ENCODE measurements around the gene GYS1. TPM values are rescaled to one million over a fixed set of nuclear protein-coding genes. Genes with fewer than 3 reads are reported as not detected.

GYS1 gene
- total and polyA plus RNA-seq, 2 experiments from 2014 or later: 15.9 to 28.9 TPM

- no peak; the same call in 2 of the 3 replicates for ATAC-seq
- peak; percentile 59 for DNase-seq (ENCODE audit: low spot score)
- Histone ChIP-seq H3K4me3 (no peak overlapping the region), H3K36me3 (ENCODE audit: insufficient read depth) (peaks cover 19% of the 10 kb centered on the region), H3K27ac (ENCODE audit: low read depth) (peak overlapping the region; percentile 79), H2AFZ (no peak overlapping the region), H3K79me2 (replicated peaks; ENCODE audit: insufficient read depth) (peaks cover 30% of the 10 kb centered on the region), H3K4me2 (peak overlapping the region; percentile 32; the same call in 1 of the 2 replicates), H4K20me1 (replicated peaks; ENCODE audit: insufficient read depth) (peaks cover 12% of the 10 kb centered on the region), H3K27me3 (ENCODE audit: insufficient read depth) (no peaks in the 10 kb centered on the region), H3K4me1 (ENCODE audit: insufficient read depth) (peaks cover 18% of the 10 kb centered on the region), H3F3A (replicated peaks; ENCODE audit: low read depth) (peaks cover 62% of the 10 kb centered on the region), H3K9me2 (ENCODE audit: insufficient read depth) (no peaks in the 10 kb centered on the region)
- Mint-ChIP-seq H3K36me3 (ENCODE audit: low read depth) (peaks cover 52% of the 10 kb centered on the region), H3K4me3 (peak overlapping the region; percentile 95; the same call in 2 of the 3 replicates), H3K4me1 (peaks cover 38% of the 10 kb centered on the region), H3K9me3 (peaks cover 16% of the 10 kb centered on the region), H3K27ac (peak overlapping the region; percentile 97), H3K27me3 (ENCODE audit: insufficient read depth, low read depth, poor library complexity) (peaks cover 48% of the 10 kb centered on the region)
- no peak for TF ChIP-seq JUNB (IDR thresholded peaks at IDR 0.05; ENCODE audit: unreplicated experiment)
- peak; percentile 68 for TF ChIP-seq POLR2AphosphoS5 (IDR thresholded peaks at IDR 0.05; ENCODE audit: low read depth)
Measured at GRCh38 chr19:48962029-48962848, 30.9 kb downstream of the GYS1 start.

GRCh38 chr19:48961673-48962028 is 31.5 kb downstream of the GYS1 start:
- Histone ChIP-seq H4K20me1 (replicated peaks; ENCODE audit: insufficient read depth) (peaks cover 16% of the 10 kb centered on the region), H3K36me3 (ENCODE audit: insufficient read depth) (peaks cover 17% of the 10 kb centered on the region), H3K4me3 (no peak overlapping the region), H3K4me1 (ENCODE audit: insufficient read depth) (peaks cover 18% of the 10 kb centered on the region), H3K27ac (ENCODE audit: low read depth) (peak overlapping the region; percentile 79; the same call in 1 of the 2 replicates), H3K4me2 (peak overlapping the region; percentile 32; the same call in 1 of the 2 replicates), H2AFZ (no peak overlapping the region), H3K27me3 (ENCODE audit: insufficient read depth) (no peaks in the 10 kb centered on the region), H3K9me2 (ENCODE audit: insufficient read depth) (no peaks in the 10 kb centered on the region), H3F3A (replicated peaks; ENCODE audit: low read depth) (peaks cover 56% of the 10 kb centered on the region), H3K79me2 (replicated peaks; ENCODE audit: insufficient read depth) (peaks cover 35% of the 10 kb centered on the region)
- H3K27me3 Mint-ChIP-seq (ENCODE audit: insufficient read depth, low read depth, poor library complexity): peaks cover 45% of the 10 kb centered on the region
- H3K27ac Mint-ChIP-seq: peak overlapping the region; percentile 82
- peaks cover 35% of the 10 kb centered on the region for H3K4me1 Mint-ChIP-seq
- peaks cover 14% of the 10 kb centered on the region for H3K9me3 Mint-ChIP-seq
- no peak for TF ChIP-seq JUNB (IDR thresholded peaks at IDR 0.05; ENCODE audit: unreplicated experiment)
- TF ChIP-seq ZNF114 (CRISPR knock-in tag; IDR thresholded peaks at IDR 0.05): no peak
- no peak for TF ChIP-seq CREB1 (CRISPR knock-in tag; IDR thresholded peaks at IDR 0.05; ENCODE audit: low read depth)
- ATAC-seq (no peak), DNase-seq (ENCODE audit: low spot score) (no peak)
- no peak overlapping the region; the same call in 2 of the 3 replicates for H3K4me3 Mint-ChIP-seq
- peaks cover 52% of the 10 kb centered on the region for H3K36me3 Mint-ChIP-seq (ENCODE audit: low read depth)

GRCh38 chr19:48961051-48961649 is 32.0 kb downstream of the GYS1 start:
- Mint-ChIP-seq H3K4me1 (peaks cover 34% of the 10 kb centered on the region), H3K36me3 (ENCODE audit: low read depth) (peaks cover 52% of the 10 kb centered on the region), H3K27ac (no peak overlapping the region; the same call in 1 of the 2 replicates), H3K27me3 (ENCODE audit: insufficient read depth, low read depth, poor library complexity) (peaks cover 43% of the 10 kb centered on the region), H3K4me3 (no peak overlapping the region), H3K9me3 (peaks cover 9% of the 10 kb centered on the region)
- no peaks in the 10 kb centered on the region for H3K9me2 ChIP-seq (ENCODE audit: insufficient read depth)
- peaks cover 18% of the 10 kb centered on the region for H3K4me1 ChIP-seq (ENCODE audit: insufficient read depth)
- H3K4me3 ChIP-seq: no peak overlapping the region
- DNase-seq (ENCODE audit: low spot score): no peak
- no peak overlapping the region for H2AFZ ChIP-seq
- peak overlapping the region; percentile 79; the same call in 1 of the 2 replicates for H3K27ac ChIP-seq (ENCODE audit: low read depth)
- peaks cover 14% of the 10 kb centered on the region for H4K20me1 ChIP-seq (replicated peaks; ENCODE audit: insufficient read depth)
- ATAC-seq: no peak
- H3K36me3 ChIP-seq (ENCODE audit: insufficient read depth): peaks cover 12% of the 10 kb centered on the region
- no peaks in the 10 kb centered on the region for H3K27me3 ChIP-seq (ENCODE audit: insufficient read depth)
- peaks cover 35% of the 10 kb centered on the region for H3K79me2 ChIP-seq (replicated peaks; ENCODE audit: insufficient read depth)
- H3F3A ChIP-seq (replicated peaks; ENCODE audit: low read depth): peaks cover 53% of the 10 kb centered on the region
- H3K4me2 ChIP-seq: no peak overlapping the region; the same call in 1 of the 2 replicates
- TF ChIP-seq CREB1 (CRISPR knock-in tag; IDR thresholded peaks at IDR 0.05; ENCODE audit: low read depth) (no peak), EZH2phosphoT487 (IDR thresholded peaks at IDR 0.05; ENCODE audit: unreplicated experiment) (no peak), ETS1 (IDR thresholded peaks at IDR 0.05) (no peak), NANOG (IDR thresholded peaks at IDR 0.05; ENCODE audit: borderline replicate concordance) (no peak)
